ENCODE measurements around the gene DNAJC27. TPM values are rescaled to one million over a fixed set of nuclear protein-coding genes. Genes with fewer than 3 reads are reported as not detected.

The DNAJC27 gene
- total RNA-seq, 1 experiment from 2014 or later: 5.1 TPM

- Mint-ChIP-seq H3K9me3 (ENCODE audit: unreplicated experiment) (no peaks in the 10 kb centered on the region), H3K4me1 (ENCODE audit: low read depth, unreplicated experiment) (peaks cover 18% of the 10 kb centered on the region), H3K4me3 (ENCODE audit: unreplicated experiment) (peak overlapping the region; percentile 72), H3K27me3 (ENCODE audit: insufficient read depth, unreplicated experiment) (no peaks in the 10 kb centered on the region), H3K27ac (ENCODE audit: unreplicated experiment) (no peak overlapping the region), H3K36me3 (ENCODE audit: insufficient read depth, unreplicated experiment) (peaks cover 7% of the 10 kb centered on the region)
- Histone ChIP-seq H3K9me3 (no peaks in the 10 kb centered on the region), H3K4me1 (peaks cover 6% of the 10 kb centered on the region; the same call in 1 of the 2 replicates), H3K4me3 (ENCODE audit: low read depth, low read length) (peak overlapping the region; percentile 66), H3K36me3 (ENCODE audit: control insufficient read depth, insufficient read depth, low read length) (no peaks in the 10 kb centered on the region; the same call in 1 of the 2 replicates), H3K27me3 (replicated peaks; ENCODE audit: control insufficient read depth, insufficient read depth, low read length) (no peaks in the 10 kb centered on the region)
- TF ChIP-seq CTCF (IDR thresholded peaks at IDR 0.05; ENCODE audit: insufficient read depth in 1 of 2, low read depth in 1 of 2, low read length in 1 of 2, severe bottlenecking in 1 of 2, unreplicated experiment in 1 of 2): peak; percentile 44 to 57
- DNase-seq: peak in 1 of 2 experiments; percentile 49
- CTCF ChIA-PET: interaction anchor here (2.1 kb wide), 1 partner anchor 91 kb away, joined by 7 read pairs; no protein-coding TSS in a partner anchor
- intact Hi-C loops (cut with micrococcal nuclease; ENCODE audit: unreplicated experiment): loop anchor here (2.0 to 10.0 kb wide), 2 partner anchors 52 to 506 kb away; no protein-coding TSS in a partner anchor
- TSS peak; percentile 60 for BruUV-seq (replicated peaks)
- POLR2A ChIA-PET: interaction anchor here (0.6 kb wide), 1 partner anchor 247 kb away, joined by 7 read pairs; the partner anchor contains the start of gene POMC
Measured at GRCh38 chr2:24920809-24921441, 50.8 kb downstream of the DNAJC27 start.

- Histone ChIP-seq H3K27me3 (replicated peaks; ENCODE audit: control insufficient read depth, insufficient read depth, low read length) (no peaks in the 10 kb centered on the region), H3K36me3 (ENCODE audit: control insufficient read depth, insufficient read depth, low read length) (no peaks in the 10 kb centered on the region; the same call in 1 of the 2 replicates), H3K4me3 (ENCODE audit: low read depth, low read length) (peak within 1 kb of the TSS; percentile 66), H3K4me1 (peaks cover 6% of the 10 kb centered on the region; the same call in 1 of the 2 replicates), H3K9me3 (no peaks in the 10 kb centered on the region)
- intact Hi-C loops (cut with micrococcal nuclease; ENCODE audit: unreplicated experiment): loop anchor here (2.0 to 10.0 kb wide), 2 partner anchors 53 to 505 kb away; no protein-coding TSS in a partner anchor
- H3K4me3 Mint-ChIP-seq (ENCODE audit: unreplicated experiment): peak within 1 kb of the TSS; percentile 89
- DNase-seq: peak; percentile 60 to 65
- no peaks in the 10 kb centered on the region for H3K9me3 Mint-ChIP-seq (ENCODE audit: unreplicated experiment)
- H3K27me3 Mint-ChIP-seq (ENCODE audit: insufficient read depth, unreplicated experiment): no peaks in the 10 kb centered on the region
- H3K36me3 Mint-ChIP-seq (ENCODE audit: insufficient read depth, unreplicated experiment): peaks cover 7% of the 10 kb centered on the region
- CTCF ChIA-PET: interaction anchor here (2.1 kb wide), 1 partner anchor 90 kb away, joined by 7 read pairs; no protein-coding TSS in a partner anchor
- POLR2A ChIA-PET: interaction anchor here (0.6 kb wide), 1 partner anchor 248 kb away, joined by 7 read pairs; the partner anchor contains the start of gene POMC
- H3K4me1 Mint-ChIP-seq (ENCODE audit: low read depth, unreplicated experiment): peaks cover 18% of the 10 kb centered on the region
- no TSS peak for BruUV-seq (replicated peaks)
- no peak for TF ChIP-seq CTCF (IDR thresholded peaks at IDR 0.05; ENCODE audit: insufficient read depth in 1 of 2, low read depth in 1 of 2, low read length in 1 of 2, severe bottlenecking in 1 of 2, unreplicated experiment in 1 of 2)
- no peak within 1 kb of the TSS for H3K27ac Mint-ChIP-seq (ENCODE audit: unreplicated experiment)
Measured at GRCh38 chr2:24920098-24920808, 51.5 kb downstream of the DNAJC27 start, which contains the start of gene ADCY3. Gene ADCY3 (minus strand): TSS chr2:24920237. CDS start chr2:24918987, 1,250 bp downstream.

GRCh38 chr2:24919506-24920097 is 52.2 kb downstream of the DNAJC27 start:
- Histone ChIP-seq H3K36me3 (ENCODE audit: control insufficient read depth, insufficient read depth, low read length) (no peaks in the 10 kb centered on the region; the same call in 1 of the 2 replicates), H3K27me3 (replicated peaks; ENCODE audit: control insufficient read depth, insufficient read depth, low read length) (no peaks in the 10 kb centered on the region), H3K4me3 (ENCODE audit: low read depth, low read length) (peak overlapping the region; percentile 66), H3K4me1 (peaks cover 6% of the 10 kb centered on the region; the same call in 1 of the 2 replicates), H3K9me3 (no peaks in the 10 kb centered on the region)
- intact Hi-C loops (cut with micrococcal nuclease; ENCODE audit: unreplicated experiment): loop anchor here (2.0 to 10.0 kb wide), 2 partner anchors 53 to 505 kb away; no protein-coding TSS in a partner anchor
- H3K4me1 Mint-ChIP-seq (ENCODE audit: low read depth, unreplicated experiment): peaks cover 23% of the 10 kb centered on the region
- no peaks in the 10 kb centered on the region for H3K27me3 Mint-ChIP-seq (ENCODE audit: insufficient read depth, unreplicated experiment)
- CTCF ChIA-PET: interaction anchor here (2.1 kb wide), 1 partner anchor 89 kb away, joined by 7 read pairs; no protein-coding TSS in a partner anchor
- no peaks in the 10 kb centered on the region for H3K9me3 Mint-ChIP-seq (ENCODE audit: unreplicated experiment)
- H3K4me3 Mint-ChIP-seq (ENCODE audit: unreplicated experiment): peak overlapping the region; percentile 89
- DNase-seq: peak in 1 of 2 experiments; percentile 62
- TF ChIP-seq CTCF (IDR thresholded peaks at IDR 0.05; ENCODE audit: insufficient read depth in 1 of 2, low read depth in 1 of 2, low read length in 1 of 2, severe bottlenecking in 1 of 2, unreplicated experiment in 1 of 2): no peak
- H3K36me3 Mint-ChIP-seq (ENCODE audit: insufficient read depth, unreplicated experiment): peaks cover 12% of the 10 kb centered on the region
- no TSS peak for BruUV-seq (replicated peaks)
- no peak overlapping the region for H3K27ac Mint-ChIP-seq (ENCODE audit: unreplicated experiment)
- POLR2A ChIA-PET: no interaction called here

All from Caco-2 (cell line).